ENCODE data around the gene PRPF38B. TPM values are rescaled to one million over a fixed set of nuclear protein-coding genes. Genes with fewer than 3 reads are reported as not detected.

The PRPF38B gene
- total RNA-seq, 1 donor from 2014 or later, result 52.2 TPM

- H3K36me3 Mint-ChIP-seq (ENCODE audit: unreplicated experiment), result no peaks in the 10 kb centered on the region
- H3K9me3 Mint-ChIP-seq (ENCODE audit: unreplicated experiment), result peaks cover 5% of the 10 kb centered on the region
- no peaks in the 10 kb centered on the region for H3K27me3 Mint-ChIP-seq (ENCODE audit: unreplicated experiment)
- H3K4me1 Mint-ChIP-seq (ENCODE audit: low read depth, unreplicated experiment), result peaks cover 6% of the 10 kb centered on the region
- no peak for DNase-seq
- no peak overlapping the region for H3K27ac Mint-ChIP-seq (ENCODE audit: unreplicated experiment)
- H3K4me3 Mint-ChIP-seq (ENCODE audit: unreplicated experiment), result no peak overlapping the region
- no peak for TF ChIP-seq CTCF (IDR thresholded peaks at IDR 0.05; ENCODE audit: partially characterized antibody, unreplicated experiment)
These were observed 40.3 kb downstream of the PRPF38B start for GRCh38 chr1:108732398-108732797.

- H3K4me3 Mint-ChIP-seq (ENCODE audit: unreplicated experiment), result no peak overlapping the region
- DNase-seq, result no peak
- no peak for TF ChIP-seq CTCF (IDR thresholded peaks at IDR 0.05; ENCODE audit: partially characterized antibody, unreplicated experiment)
- H3K4me1 Mint-ChIP-seq (ENCODE audit: low read depth, unreplicated experiment), result peaks cover 6% of the 10 kb centered on the region
- no peaks in the 10 kb centered on the region for H3K27me3 Mint-ChIP-seq (ENCODE audit: unreplicated experiment)
- H3K36me3 Mint-ChIP-seq (ENCODE audit: unreplicated experiment), result no peaks in the 10 kb centered on the region
- H3K9me3 Mint-ChIP-seq (ENCODE audit: unreplicated experiment), result peaks cover 2% of the 10 kb centered on the region
- H3K27ac Mint-ChIP-seq (ENCODE audit: unreplicated experiment), result no peak overlapping the region
These were observed 42.2 kb downstream of the PRPF38B start for GRCh38 chr1:108734171-108734865.

GRCh38 chr1:108742253-108742652, 50.1 kb downstream of the PRPF38B start:
- Mint-ChIP-seq H3K9me3 (ENCODE audit: unreplicated experiment) (peaks cover 3% of the 10 kb centered on the region), H3K27me3 (ENCODE audit: unreplicated experiment) (peaks cover 7% of the 10 kb centered on the region), H3K36me3 (ENCODE audit: unreplicated experiment) (no peaks in the 10 kb centered on the region), H3K27ac (ENCODE audit: unreplicated experiment) (no peak overlapping the region), H3K4me3 (ENCODE audit: unreplicated experiment) (no peak overlapping the region), H3K4me1 (ENCODE audit: low read depth, unreplicated experiment) (no peaks in the 10 kb centered on the region)
- TF ChIP-seq CTCF (IDR thresholded peaks at IDR 0.05; ENCODE audit: partially characterized antibody, unreplicated experiment), result no peak
- no peak for DNase-seq

- peak overlapping the region; percentile 69 for H3K27ac Mint-ChIP-seq (ENCODE audit: unreplicated experiment)
- peaks cover 3% of the 10 kb centered on the region for H3K4me1 Mint-ChIP-seq (ENCODE audit: low read depth, unreplicated experiment)
- H3K27me3 Mint-ChIP-seq (ENCODE audit: unreplicated experiment), result peaks cover 11% of the 10 kb centered on the region
- no peaks in the 10 kb centered on the region for H3K36me3 Mint-ChIP-seq (ENCODE audit: unreplicated experiment)
- H3K4me3 Mint-ChIP-seq (ENCODE audit: unreplicated experiment), result peak overlapping the region; percentile 96
- peaks cover 5% of the 10 kb centered on the region for H3K9me3 Mint-ChIP-seq (ENCODE audit: unreplicated experiment)
- no peak for DNase-seq
- TF ChIP-seq CTCF (IDR thresholded peaks at IDR 0.05; ENCODE audit: partially characterized antibody, unreplicated experiment), result no peak
These were observed 53.9 kb downstream of the PRPF38B start for GRCh38 chr1:108745980-108746381.

GRCh38 chr1:108746382-108747170, 54.5 kb downstream of the PRPF38B start, which contains the start of gene STXBP3:
Gene STXBP3, plus strand, starts transcription at chr1:108746674. Its CDS starts 64 bp downstream, at chr1:108746738.
- H3K27me3 Mint-ChIP-seq (ENCODE audit: unreplicated experiment), result peaks cover 11% of the 10 kb centered on the region
- H3K36me3 Mint-ChIP-seq (ENCODE audit: unreplicated experiment), result no peaks in the 10 kb centered on the region
- peaks cover 5% of the 10 kb centered on the region for H3K9me3 Mint-ChIP-seq (ENCODE audit: unreplicated experiment)
- H3K4me1 Mint-ChIP-seq (ENCODE audit: low read depth, unreplicated experiment), result peaks cover 3% of the 10 kb centered on the region
- H3K4me3 Mint-ChIP-seq (ENCODE audit: unreplicated experiment), result peak within 1 kb of the TSS; percentile 100
- peak within 1 kb of the TSS; percentile 91 for H3K27ac Mint-ChIP-seq (ENCODE audit: unreplicated experiment)
- TF ChIP-seq CTCF (IDR thresholded peaks at IDR 0.05; ENCODE audit: partially characterized antibody, unreplicated experiment), result peak; percentile 84
- peak; percentile 100 for DNase-seq
